Spleen (tissue), 7 donors: ENCODE results near the gene SH2D5.

Source experiments
- POLR2A ChIP-seq, 3 donors: fragments of 450-650 bp; IDR thresholded peaks; one replicate each; pipeline ENCODE4 v1.5.1; 2017; ENCODE audit warnings: antibody characterized with exemption in 3 of 3, mild to moderate bottlenecking in 1 of 3
- POLR2AphosphoS5 ChIP-seq, 3 donors: sonication (generic); formaldehyde crosslinking; IDR thresholded peaks; one replicate each; pipeline ENCODE4 v1.5.1; 2017; ENCODE audit warnings: antibody characterized with exemption in 3 of 3
- TF ChIP-seq, protein P1 (sequence below), 11 experiments: fragments of 200-600 bp in 7 of 11; fragments of 450-650 bp in 4 of 11; sonication (generic) in 4 of 11; IDR thresholded peaks in 8 of 11; conservative IDR thresholded peaks in 3 of 11; 1 replicate in 7 of 11; 2 replicates in 4 of 11; pipeline versions ENCODE4 v1.4.0 to v1.8.0; 2016 to 2021; ENCODE audit warnings: antibody characterized with exemption in 11 of 11, inconsistent platforms in 4 of 11, mild to moderate bottlenecking in 1 of 11
- donor health status: DM: no; HTN: no; CAD: no; lungs with moderate emphysema.
- donor health status: DM: no; HTN: no; CAD: no.
- donor health status: DM: no; HTN: no; CAD: no.

- TF ChIP-seq, protein P1, sequence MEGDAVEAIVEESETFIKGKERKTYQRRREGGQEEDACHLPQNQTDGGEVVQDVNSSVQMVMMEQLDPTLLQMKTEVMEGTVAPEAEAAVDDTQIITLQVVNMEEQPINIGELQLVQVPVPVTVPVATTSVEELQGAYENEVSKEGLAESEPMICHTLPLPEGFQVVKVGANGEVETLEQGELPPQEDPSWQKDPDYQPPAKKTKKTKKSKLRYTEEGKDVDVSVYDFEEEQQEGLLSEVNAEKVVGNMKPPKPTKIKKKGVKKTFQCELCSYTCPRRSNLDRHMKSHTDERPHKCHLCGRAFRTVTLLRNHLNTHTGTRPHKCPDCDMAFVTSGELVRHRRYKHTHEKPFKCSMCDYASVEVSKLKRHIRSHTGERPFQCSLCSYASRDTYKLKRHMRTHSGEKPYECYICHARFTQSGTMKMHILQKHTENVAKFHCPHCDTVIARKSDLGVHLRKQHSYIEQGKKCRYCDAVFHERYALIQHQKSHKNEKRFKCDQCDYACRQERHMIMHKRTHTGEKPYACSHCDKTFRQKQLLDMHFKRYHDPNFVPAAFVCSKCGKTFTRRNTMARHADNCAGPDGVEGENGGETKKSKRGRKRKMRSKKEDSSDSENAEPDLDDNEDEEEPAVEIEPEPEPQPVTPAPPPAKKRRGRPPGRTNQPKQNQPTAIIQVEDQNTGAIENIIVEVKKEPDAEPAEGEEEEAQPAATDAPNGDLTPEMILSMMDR (IDR thresholded peaks at IDR 0.05 in 8 of 11, conservative IDR thresholded peaks at IDR 0.05 in 3 of 11) = no peak
- TF ChIP-seq POLR2A (IDR thresholded peaks at IDR 0.05) = no peak
- no peak for TF ChIP-seq POLR2AphosphoS5 (IDR thresholded peaks at IDR 0.05)
These were observed 31.1 kb downstream of the SH2D5 start for GRCh38 chr1:20701446-20701845.
